SK-N-SH (cell line): ENCODE data around the gene EHD3.

Experiments
- NFIC ChIP-seq: IDR thresholded peaks from 2 replicates; pipeline ENCODE4 v1.4.0; 2012; ENCODE audit warnings: borderline replicate concordance
- TF ChIP-seq, protein P1 (sequence below): fragments of 200-600 bp; sonication (generic); IDR thresholded peaks from 2 replicates; pipeline ENCODE4 v1.6.1; 2017; ENCODE audit warnings: antibody characterized with exemption, mild to moderate bottlenecking, moderate library complexity
- TF ChIP-seq, protein P2 (sequence below): fragments of 150-350 bp; IDR thresholded peaks from 2 replicates; pipeline ENCODE4 v1.6.1; 2016; ENCODE audit warnings: mild to moderate bottlenecking, low read depth, low read length
- TF ChIP-seq, protein P3 (sequence below): IDR thresholded peaks from 2 replicates; pipeline ENCODE4 v1.4.0; 2012; ENCODE audit warnings: low read depth, borderline replicate concordance

DNA sequence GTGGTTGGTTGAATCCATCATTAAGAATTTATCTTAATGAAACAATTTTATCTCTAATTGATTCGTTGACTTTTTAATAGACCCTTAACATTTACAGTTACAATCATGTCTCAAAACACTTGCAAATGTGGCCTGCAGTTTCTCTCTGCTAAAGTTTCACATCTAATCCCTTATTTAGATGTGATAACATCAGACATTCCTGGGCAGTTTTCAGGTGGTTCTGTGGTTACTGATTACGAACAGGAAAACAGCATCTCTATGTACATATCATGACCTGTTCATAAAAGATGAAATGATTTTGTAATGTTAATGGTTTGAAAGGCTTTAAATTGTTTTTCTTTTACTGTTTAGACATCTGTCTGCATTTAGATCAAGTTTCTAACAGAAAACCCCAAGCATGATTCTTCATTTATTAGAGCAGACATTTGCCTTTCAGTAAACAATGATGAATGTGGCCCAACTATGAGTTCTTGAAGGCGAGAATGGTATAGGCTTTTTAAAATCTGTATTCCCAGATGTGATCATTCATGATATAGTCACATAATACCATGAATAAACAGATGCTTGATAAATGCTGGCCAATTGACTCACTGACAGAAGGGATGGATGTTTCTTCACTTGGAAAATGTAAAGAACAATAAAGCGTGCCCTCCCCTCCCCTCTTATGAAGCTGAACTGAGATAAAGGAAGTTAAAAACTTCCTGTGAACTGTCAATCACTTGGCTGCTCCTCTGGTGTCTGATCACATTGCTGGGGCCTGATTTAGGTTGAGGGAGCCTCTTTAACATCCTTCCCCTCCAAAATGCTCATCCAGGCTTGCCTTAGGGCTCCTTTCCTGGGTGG lies 20.1 kb upstream of the EHD3 start:
- TF ChIP-seq, protein P1, sequence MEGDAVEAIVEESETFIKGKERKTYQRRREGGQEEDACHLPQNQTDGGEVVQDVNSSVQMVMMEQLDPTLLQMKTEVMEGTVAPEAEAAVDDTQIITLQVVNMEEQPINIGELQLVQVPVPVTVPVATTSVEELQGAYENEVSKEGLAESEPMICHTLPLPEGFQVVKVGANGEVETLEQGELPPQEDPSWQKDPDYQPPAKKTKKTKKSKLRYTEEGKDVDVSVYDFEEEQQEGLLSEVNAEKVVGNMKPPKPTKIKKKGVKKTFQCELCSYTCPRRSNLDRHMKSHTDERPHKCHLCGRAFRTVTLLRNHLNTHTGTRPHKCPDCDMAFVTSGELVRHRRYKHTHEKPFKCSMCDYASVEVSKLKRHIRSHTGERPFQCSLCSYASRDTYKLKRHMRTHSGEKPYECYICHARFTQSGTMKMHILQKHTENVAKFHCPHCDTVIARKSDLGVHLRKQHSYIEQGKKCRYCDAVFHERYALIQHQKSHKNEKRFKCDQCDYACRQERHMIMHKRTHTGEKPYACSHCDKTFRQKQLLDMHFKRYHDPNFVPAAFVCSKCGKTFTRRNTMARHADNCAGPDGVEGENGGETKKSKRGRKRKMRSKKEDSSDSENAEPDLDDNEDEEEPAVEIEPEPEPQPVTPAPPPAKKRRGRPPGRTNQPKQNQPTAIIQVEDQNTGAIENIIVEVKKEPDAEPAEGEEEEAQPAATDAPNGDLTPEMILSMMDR = no peak
- TF ChIP-seq, protein P2, sequence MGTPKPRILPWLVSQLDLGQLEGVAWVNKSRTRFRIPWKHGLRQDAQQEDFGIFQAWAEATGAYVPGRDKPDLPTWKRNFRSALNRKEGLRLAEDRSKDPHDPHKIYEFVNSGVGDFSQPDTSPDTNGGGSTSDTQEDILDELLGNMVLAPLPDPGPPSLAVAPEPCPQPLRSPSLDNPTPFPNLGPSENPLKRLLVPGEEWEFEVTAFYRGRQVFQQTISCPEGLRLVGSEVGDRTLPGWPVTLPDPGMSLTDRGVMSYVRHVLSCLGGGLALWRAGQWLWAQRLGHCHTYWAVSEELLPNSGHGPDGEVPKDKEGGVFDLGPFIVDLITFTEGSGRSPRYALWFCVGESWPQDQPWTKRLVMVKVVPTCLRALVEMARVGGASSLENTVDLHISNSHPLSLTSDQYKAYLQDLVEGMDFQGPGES = no peak
- TF ChIP-seq NFIC = no peak
- TF ChIP-seq, protein P3, sequence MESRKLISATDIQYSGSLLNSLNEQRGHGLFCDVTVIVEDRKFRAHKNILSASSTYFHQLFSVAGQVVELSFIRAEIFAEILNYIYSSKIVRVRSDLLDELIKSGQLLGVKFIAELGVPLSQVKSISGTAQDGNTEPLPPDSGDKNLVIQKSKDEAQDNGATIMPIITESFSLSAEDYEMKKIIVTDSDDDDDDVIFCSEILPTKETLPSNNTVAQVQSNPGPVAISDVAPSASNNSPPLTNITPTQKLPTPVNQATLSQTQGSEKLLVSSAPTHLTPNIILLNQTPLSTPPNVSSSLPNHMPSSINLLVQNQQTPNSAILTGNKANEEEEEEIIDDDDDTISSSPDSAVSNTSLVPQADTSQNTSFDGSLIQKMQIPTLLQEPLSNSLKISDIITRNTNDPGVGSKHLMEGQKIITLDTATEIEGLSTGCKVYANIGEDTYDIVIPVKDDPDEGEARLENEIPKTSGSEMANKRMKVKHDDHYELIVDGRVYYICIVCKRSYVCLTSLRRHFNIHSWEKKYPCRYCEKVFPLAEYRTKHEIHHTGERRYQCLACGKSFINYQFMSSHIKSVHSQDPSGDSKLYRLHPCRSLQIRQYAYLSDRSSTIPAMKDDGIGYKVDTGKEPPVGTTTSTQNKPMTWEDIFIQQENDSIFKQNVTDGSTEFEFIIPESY = no peak
